ENCODE data around the gene LINC01488.

Gene LINC01488

DNA sequence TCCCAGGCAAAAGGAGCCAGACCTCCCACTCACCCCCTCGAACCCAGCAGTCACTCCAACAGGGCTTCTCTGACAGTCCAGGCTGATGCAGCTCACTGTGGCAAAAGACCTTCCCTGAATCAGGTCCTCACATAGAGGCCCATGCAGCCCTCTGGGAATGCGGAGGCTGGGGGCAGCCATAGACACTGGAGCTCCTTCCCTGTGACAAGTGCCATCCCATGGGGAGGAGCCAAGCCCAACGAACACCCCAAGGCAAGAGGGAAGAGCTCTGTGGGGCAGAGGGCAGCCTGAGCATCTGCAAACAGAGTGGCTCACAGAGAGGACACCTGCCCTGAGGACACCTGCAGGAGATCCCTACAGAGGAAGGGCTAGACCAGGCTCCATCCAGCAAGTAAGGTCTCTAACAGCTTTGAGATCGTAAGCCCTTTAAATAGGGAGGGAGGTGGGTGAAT, at the start of gene LINC01488:
LINC01488 (plus strand) TSS at position 271 of the 452 bp plus-strand sequence.
- no peak for DNase-seq (ENCODE audit: low read depth)

DNA sequence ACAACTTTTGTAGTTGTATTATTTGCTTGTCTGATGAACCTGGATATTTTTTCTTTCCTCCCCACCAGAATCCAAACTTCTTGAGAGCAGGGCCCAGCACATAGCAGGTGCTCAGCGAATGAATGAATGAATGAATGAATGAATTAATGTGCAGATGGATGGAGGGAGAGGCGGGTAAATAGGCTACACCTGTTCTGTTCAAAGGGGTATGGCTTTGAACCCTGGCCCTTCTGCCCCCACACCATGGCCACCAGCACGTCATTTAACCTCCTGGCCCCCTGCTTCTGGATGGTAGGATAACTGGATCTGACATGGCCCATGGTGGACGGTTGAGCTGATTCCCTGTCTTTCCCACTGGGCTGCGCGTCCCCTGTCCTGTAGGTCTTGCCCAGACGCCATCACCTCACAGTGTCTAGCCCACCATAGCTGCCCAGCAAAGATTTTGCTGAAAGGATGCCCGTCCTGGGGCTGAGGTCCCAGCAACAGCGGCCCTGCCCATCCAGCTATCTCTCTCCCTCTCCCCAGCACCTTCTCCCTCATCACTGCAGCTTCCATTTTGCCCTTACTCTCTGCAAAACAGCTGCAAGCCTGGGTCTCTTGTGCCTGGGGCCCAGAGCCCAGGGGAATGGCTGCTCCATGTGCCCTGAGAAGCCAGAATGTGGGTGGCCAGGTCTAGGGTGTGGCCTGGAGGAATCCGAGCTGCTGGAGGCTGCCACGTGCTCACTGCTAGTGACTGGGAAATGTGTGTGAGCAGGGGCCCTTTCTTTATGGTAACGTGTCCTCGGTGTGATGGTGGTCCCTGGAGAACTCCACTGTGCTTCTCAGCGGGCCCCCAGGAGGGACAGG, 49.3 kb upstream of the LINC01488 start:
- DNase-seq (ENCODE audit: low read depth): no peak

DNA sequence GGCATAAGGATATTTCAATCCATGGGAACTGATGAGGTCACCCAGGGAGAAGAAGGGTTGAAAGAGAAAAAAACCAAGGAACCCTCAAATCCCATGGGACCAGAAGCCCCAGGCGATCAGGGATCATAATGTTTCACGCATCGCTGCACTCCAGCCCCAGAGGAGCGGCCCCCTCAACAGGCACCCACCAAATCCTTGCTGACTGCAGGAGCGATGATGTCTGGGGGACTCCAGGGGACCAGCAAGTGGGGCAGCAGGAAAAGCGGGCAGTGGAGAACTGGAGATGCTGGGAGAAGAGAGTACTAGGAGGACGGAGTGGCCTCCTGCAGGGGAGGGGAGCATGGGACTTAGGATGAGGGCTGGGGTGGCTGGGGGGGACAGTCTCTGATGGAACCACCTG, 47.7 kb upstream of the LINC01488 start:
- DNase-seq (ENCODE audit: low read depth): no peak

DNA sequence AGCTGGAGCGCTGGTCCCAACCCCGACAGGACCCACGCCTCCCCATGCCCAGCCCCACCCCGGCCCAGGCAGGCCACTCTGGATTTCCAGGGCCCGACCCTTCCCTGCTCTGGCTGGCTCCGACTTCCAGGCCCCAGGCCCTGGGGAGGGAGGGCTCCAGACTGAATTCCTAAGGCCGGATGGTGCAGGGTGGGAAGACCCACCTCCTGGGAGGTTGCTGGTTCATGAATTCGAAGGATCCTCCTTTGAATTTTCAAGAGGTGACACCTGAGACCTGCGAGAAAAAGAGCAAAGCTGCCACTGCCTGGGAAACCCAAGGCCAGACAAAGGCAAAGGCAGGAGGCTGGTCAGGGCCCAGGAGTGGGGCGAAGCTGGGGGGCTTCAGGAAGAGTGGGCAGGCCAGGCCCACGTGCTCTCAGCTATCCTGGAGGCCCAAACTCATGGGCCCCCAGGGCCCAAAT, 47.0 kb upstream of the LINC01488 start:
- DNase-seq (ENCODE audit: low read depth): no peak

DNA sequence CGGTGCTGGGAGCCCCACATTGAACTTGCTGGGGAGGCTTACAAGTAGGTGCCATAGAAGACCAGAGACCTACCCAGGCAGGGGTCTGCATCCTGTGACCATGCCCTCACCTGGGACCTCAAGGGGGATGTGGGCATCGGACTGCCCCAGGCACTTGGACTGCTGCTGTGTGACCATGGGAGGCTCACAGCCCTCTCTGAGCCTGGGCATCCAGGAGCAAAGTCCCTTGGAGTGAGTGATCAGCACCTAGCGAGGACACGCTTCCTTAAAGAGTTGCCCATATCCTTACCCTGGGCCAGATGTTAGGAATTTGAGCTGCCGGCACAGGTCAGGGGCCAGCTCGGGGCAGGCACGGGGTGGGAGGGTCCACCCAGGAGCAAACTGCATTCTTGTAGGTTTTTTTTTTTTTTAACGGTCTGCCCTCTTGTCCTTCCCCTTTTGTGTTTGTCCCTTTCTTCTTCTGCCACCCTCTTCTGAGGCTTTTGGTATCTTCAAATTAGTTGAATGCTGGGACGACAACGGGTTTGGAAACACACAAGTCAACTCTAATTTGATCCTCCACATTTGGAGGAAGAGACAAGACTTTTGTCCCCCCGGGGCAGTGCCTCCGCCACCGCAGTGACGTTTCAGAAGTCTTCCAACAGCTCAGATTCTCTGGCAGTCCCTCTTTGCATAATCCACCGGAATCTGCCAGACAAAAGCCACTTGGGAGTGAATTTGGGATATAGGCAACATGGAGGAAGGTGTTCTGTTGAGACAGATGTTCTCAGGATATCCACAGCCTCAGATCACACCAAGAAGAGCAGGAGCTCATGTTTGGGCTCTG, 46.1 kb upstream of the LINC01488 start:
- no peak for DNase-seq (ENCODE audit: low read depth)

DNA sequence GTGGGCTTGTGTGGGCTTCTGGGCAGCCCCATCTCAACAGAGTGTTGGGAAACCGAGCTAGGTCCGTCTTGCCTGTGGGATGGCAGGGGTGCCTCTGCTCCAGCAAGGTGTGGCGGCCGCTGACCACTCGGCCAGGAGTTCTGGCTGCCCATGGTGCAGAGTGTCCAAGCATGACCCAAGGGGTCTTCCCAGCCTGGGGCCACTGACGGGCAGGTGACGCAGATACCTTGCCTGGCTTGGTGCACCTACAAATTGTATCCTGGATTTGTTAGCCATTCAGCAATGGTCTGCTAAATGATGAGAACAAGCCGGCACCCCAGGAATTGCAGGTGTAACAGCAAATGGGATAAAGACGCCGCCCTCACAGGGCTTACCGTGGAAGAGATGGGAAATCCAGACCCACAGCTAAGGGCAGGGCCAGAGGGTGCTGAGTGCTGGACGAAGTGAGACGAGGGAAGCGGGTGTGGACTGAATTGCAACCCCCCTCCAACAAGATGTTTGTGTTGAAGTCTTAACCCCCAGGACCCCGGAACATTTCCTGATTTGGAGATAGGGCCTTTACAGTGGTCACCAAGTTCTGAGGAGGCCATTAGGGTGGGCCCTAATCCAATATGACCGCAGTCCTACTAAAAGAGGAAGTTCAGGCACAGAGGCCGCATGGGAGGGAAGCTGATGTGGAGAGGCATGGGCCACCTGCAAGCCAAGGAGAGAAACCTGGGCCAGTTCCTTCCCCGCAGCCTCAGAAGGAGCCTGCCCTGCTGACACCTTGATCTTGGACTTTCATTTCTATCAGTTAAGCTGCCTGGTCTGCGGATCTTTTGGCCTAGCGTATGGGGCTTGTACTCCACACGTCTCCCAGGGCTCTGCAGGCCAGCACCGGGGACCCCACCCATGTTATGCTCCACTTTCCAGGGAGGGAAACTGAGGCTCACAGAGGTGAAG, 45.2 kb upstream of the LINC01488 start:
- no peak for DNase-seq (ENCODE audit: low read depth)

DNA sequence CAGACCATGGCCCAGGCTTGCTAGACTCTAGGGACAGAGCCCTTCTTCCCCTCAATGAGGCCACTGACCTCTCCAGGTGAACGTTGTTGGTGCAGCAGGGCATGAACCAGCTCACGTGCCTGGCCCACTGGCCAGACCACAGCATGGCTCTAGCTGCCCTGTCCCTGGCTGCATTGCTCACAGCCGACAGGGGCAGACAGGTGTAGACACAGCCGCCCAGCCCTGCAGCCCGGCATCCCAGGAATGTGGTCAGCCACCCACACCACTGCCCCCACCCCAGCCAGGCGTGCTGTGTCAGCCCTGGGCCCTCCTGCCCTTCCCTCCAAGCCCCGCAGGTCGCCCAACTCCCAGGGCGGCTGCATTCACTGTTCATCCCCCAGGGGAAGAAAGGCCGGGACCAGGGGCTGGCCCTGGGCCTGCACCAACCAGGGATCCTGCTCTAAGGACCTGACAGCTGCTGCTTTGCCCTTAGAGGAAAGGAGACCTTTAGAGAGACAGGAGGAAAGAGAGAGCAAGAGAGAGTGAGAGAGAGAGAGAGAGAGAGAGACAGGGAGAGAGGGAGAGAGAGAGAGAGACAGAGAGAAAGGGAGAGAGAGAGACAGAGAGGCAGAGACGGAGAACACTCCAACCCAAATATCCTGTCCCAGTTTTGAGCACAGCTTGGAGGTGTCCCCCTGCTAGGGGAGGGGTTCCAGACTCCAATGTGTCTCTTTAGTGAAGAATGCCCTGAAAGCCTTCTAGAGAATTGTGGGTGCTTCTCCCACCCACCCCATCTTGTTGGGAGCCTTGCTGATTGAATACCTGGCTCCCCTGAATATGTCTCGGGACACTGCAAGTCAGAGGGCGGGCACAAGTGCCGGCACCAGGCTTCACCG, 44.2 kb upstream of the LINC01488 start:
- no peak for DNase-seq (ENCODE audit: low read depth)

DNA sequence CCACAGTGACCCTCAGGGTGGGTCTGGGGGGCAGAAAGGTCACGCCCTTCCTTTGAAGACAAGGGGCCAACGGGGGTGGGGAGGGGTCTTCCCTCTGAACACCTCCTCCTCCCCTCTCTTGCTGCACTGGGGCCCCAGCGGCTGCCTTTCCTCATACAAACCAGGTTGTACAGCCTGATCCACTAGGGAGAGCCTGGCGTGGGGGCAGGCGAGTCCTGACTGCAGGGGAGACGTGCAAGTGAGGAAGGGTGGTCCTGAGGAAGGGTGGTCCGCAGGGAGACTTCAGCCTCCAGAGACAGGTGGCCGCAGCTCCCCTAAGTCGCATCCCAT, 43.6 kb upstream of the LINC01488 start:
- DNase-seq (ENCODE audit: low read depth): no peak

DNA sequence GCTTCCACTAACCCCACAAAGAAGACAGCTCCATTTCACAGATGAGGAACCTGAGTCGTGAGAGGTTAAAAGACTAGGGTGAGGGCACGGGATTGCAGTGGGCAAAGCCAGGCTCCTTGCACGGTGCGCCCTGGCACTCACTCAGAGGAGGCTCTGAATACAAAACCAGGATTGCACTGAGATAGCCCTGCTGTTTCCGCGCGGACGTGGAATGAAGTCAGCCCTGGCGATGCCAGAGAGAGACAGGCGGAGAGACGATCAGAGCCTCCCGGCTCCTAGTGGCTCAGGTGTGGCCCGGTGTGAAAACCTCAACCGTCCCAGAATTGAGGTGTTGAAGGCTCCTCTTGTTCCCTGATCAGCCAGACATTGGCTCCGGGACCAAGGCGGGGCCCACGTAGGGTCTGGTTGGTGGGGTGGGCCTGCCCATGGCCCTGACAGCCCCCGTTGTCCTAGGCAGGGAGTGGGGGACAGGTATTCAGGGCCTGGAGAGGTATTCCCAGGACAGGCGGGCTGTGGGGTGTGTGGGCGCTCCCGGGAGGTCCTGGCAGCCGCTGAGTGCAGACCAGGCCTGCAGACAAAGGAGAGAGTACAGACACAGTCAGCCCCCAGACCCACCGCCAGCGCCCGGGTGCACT, 43.1 kb upstream of the LINC01488 start:
- DNase-seq (ENCODE audit: low read depth): no peak

DNA sequence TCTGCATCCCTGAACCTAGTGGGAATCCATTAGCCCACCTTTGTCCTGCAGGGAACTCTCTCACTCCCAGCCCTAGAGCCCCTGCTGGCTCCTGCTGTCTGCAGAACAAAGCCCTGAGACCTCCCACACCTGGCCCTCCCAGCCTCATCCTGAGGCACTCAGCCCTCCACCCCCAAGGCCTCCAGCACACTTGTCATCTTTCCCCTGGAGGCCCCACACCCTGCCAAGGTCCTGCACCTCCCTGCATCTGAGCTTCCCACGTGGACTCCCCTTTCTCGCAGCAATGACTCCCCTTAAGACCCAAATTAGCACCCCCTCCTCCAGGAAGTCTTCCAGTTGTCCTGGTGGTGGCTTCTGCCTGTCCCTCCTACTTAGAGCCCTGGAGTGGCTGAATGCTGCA, 42.3 kb upstream of the LINC01488 start:
- no peak for DNase-seq (ENCODE audit: low read depth)

DNA sequence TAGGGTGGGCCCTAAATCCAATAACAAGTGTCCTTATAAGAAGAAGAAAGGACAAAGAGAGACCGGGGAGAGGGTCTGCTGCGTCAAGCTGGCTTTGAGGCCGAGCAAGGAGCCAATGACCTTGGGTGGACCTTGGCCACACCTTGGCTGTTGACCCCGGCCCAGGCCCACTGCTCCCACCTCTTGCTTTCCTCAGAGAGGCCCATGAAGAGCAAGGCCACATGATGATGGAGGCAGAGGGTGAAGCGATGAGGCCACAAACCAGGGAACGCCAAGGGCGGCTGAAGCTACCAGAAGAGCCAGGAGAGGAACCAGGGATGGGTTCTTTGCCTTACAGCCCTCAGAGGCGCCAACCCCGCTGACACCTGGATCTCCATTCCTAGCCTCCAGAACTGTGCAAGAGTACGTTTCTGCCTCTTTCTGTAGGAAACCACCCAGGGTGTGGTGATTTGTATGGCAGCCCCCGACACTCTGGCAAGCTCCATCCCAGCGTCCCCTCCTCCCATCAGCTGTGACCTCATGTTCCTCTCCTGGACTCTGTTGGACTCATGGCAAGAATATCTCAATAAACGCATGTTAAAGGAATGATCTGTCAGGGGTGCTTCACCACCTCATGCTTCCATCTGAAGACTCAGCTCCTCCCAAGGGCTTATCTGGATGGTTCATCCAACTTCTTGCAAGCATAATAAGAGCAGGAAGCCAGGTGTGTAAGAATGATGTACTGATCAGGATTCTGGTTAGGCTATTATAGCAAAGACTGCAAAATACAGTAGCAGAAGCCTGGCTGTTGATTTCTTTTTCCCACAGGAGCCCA, 41.6 kb upstream of the LINC01488 start:
- no peak for DNase-seq (ENCODE audit: low read depth)

DNA sequence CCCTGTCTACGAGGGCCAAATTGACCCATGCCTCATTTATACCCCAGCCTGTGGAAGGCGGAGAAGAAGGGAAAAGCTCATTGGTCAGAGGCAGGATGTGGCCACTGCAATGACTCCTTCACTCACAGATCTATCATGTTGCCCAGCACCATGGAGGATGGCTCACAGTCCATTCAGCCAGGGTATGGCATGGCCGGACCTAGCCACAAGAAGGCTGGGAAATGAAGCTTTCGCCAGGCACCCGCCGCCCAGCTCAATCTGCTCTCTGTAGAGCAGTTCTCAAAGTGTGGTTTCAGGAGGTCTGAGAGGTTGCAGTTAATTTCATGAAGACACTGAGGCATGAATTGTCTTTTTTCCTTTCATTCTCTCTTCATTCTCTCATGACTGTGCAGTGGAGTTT, 40.6 kb upstream of the LINC01488 start:
- no peak for DNase-seq (ENCODE audit: low read depth)

DNA sequence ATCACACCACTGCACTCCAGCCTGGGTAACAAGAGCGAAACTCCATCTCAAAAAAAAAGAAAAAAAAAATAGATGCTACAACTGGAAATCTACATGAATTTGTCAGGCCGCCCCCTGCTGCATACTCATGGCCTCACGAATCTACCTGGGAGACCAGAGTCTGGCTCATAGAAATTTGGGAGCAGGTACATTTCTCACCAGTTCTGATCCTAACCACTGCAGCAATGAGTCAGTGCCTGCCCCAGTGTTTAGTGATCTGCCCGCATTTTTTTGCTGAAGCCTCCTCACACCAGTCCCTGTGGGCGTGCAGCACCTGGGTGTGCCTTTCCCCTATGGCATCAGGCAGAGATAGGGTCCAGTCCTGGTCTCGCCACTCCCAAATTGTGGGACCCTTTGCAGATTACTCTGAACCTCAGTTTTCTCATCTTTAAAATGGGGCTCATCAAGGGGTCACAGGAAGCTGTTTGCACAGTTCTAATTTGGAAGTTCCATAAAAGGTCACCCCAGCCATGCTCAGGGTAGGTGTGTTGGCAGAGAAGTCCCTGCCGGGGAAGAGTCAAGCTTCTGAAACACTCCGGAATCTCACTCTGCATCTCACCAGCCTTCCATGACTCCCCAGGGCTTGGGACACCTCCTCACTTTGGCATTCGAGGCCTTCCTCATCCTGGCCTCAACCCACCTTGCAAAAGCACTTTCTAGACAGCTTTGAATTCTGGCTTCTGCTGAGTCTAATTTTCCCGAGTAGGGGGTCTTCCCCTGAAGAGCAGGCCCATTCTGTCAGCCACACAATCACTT, 39.3 kb upstream of the LINC01488 start:
- no peak for DNase-seq (ENCODE audit: low read depth)

DNA sequence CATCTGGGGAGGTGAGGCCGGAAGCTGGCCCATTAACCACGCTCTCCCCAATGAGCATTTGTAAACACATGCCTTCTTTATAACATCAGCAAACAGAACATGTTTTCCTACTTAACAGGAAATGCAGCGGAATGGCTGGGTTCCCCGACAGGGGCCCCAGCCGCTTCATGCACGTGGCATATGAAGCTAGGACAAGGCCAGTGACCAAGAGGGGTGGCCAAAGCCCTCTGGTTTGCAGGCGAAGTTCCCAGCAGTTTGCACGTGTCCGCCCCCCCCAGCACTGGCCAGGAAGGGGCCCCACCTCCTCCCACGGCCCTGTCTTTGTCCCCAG, 38.7 kb upstream of the LINC01488 start:
- no peak for DNase-seq (ENCODE audit: low read depth)

DNA sequence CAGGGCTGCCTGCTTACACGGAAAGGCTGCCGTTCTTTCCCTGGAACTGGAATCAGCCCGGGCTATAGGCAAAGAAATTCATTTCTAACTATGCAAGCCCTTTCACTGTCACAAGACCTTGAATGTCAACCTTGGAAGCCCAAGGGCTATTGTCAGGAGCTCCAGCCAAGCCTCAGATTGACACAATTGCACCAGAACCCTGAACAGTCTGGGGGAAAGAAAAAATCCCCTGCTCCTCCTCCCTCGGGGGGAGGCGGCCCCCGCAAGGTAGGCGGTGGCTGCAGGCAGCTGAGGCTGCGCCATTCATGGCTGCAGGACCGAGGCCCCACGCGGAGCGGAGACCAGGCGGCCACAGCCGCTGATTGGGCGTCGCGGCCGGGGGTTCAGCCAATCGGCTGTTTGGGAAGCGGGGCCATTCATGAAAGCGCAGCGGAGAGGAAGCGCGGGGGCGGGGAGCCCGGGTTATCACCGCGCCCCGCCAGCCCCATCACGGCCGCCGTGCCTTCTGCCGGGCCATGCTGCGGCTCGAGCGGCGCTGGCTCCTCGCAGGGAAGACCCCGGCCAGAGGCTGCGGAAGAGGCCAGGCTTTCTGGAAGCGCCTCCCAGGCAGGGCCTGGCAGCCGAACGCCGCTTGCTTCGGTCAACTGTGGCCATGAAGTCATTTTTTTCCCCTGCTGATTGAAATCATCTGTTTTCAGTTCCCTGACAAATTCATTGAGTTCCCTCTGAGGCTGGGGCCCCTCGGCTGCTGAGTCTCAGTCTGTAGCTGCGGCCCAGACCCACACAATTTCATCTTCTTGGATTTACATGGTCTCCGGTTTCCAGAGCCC, 38.1 kb upstream of the LINC01488 start:
- DNase-seq (ENCODE audit: low read depth): peak; percentile 60

DNA sequence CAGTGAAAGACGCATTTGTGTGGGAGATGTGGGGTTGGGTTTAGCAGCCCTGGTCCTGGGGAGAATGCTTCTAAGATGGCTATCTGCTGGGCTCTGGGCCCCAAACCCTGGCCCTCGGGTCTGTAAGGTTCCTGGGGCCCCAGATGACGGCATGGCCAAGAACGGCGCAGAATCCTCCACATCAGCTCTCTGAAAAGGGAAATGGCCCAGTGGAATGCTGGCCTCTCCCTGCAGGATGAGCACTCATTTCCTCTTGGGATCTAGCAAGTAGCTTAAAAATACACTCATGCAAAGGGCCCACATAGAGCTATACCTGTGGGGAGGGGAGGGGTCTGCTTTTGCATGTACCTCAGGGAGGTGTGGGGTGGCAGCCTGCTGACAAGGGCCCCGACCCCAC, 37.5 kb upstream of the LINC01488 start:
- DNase-seq (ENCODE audit: low read depth): no peak

DNA sequence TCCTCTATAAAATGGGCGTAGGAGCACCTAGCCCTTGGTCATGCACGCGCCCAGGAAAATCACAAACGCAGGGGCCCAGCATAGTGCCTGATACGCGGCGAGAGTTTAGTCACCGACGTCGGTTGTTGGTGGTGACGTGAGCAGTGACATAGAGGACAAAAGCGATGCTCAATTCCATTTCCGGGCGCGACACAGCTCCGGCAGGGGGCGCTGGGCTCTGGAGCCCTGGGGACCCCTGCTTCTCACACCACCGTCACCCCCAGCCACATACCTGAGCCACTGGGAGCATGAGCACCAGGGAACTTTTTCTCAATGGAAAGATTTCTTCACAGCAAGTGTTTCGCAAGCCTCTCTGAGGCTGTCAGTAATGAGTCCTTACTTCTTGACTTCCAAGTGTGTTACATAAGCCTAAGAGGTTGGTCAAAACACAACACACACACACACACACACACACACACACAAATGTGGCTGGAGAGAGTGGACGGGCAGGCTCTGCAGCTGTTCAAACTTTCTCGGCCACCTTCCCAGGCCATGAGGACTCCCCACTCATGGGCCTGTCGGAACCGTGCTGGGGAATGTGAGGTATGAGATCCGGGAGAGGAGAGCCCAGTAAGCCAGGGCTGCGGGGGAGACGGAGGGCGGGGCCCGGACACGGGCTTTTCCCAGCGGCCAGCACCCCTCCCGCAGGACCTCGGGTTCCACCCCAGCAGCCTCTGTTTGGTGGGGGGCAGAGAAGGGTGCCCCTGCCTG, 36.9 kb upstream of the LINC01488 start:
- DNase-seq (ENCODE audit: low read depth): no peak

DNA sequence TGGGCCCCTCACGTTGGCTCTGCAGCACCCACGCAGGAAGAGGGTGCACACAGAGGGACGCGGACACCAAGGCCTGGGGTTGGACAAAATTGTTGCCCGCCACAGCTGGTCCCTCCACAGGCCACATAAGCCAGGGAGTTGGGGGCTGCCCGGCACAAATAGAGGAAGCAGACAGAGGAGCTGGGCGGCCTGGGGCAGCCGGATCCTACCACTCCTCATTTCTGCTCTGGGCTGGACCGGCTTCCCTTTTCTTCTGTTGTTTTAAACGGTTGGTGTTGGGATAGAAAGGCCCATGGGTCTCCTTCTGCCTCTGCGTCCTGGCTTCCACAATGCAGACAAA, 36.4 kb upstream of the LINC01488 start:
- no peak for DNase-seq (ENCODE audit: low read depth)
